Parathyroid adenoma (tissue), 2 donors: ENCODE results near the gene ANGPTL8.

Experiments
- H2AFZ ChIP-seq: fragments of 300-600 bp; sonication (generic); one replicate; pipeline ENCODE4 v1.7.0; 2017; ENCODE audit warnings: antibody characterized with exemption, mild to moderate bottlenecking
- H3K27ac ChIP-seq: fragments of 300-600 bp; sonication (generic); one replicate; pipeline ENCODE4 v1.7.0; 2017
- H3K27me3 ChIP-seq: fragments of 300-600 bp; sonication (generic); one replicate; pipeline ENCODE4 v1.7.0; 2017; ENCODE audit warnings: low read length; ENCODE audit not compliant: control insufficient read depth, insufficient read depth
- H3K36me3 ChIP-seq: fragments of 300-600 bp; sonication (generic); one replicate; pipeline ENCODE4 v1.7.0; 2017; ENCODE audit warnings: low read length; ENCODE audit not compliant: control insufficient read depth, insufficient read depth
- H3K4me1 ChIP-seq: fragments of 300-600 bp; sonication (generic); one replicate; pipeline ENCODE4 v1.7.0; 2017; ENCODE audit warnings: control low read depth
- H3K4me2 ChIP-seq: fragments of 300-600 bp; sonication (generic); one replicate; pipeline ENCODE4 v1.7.0; 2017; ENCODE audit warnings: low read length
- H3K4me3 ChIP-seq: fragments of 300-600 bp; sonication (generic); one replicate; pipeline ENCODE4 v1.7.0; 2017; ENCODE audit warnings: low read depth, low read length
- H3K79me2 ChIP-seq: fragments of 300-600 bp; sonication (generic); one replicate; pipeline ENCODE4 v1.7.0; 2017; ENCODE audit warnings: control low read depth
- H3K9ac ChIP-seq: fragments of 300-600 bp; sonication (generic); one replicate; pipeline ENCODE4 v1.7.0; 2017; ENCODE audit warnings: mild to moderate bottlenecking
- H3K9me3 ChIP-seq: fragments of 300-600 bp; sonication (generic); one replicate; pipeline ENCODE4 v1.7.0; 2017; ENCODE audit warnings: low read length; ENCODE audit not compliant: control insufficient read depth
- TF ChIP-seq, protein P1 (sequence below): fragments of 300-600 bp; sonication (generic); IDR thresholded peaks from one replicate; pipeline ENCODE4 v1.7.0; 2017; ENCODE audit warnings: antibody characterized with exemption, mild to moderate bottlenecking
- donor health status: primary hyperparathyroidism.

Gene ANGPTL8

GRCh38 chr19:11247391-11247790 lies 8.0 kb downstream of the ANGPTL8 start:
- H3K4me2 ChIP-seq = no peak overlapping the region
- TF ChIP-seq, protein P1, sequence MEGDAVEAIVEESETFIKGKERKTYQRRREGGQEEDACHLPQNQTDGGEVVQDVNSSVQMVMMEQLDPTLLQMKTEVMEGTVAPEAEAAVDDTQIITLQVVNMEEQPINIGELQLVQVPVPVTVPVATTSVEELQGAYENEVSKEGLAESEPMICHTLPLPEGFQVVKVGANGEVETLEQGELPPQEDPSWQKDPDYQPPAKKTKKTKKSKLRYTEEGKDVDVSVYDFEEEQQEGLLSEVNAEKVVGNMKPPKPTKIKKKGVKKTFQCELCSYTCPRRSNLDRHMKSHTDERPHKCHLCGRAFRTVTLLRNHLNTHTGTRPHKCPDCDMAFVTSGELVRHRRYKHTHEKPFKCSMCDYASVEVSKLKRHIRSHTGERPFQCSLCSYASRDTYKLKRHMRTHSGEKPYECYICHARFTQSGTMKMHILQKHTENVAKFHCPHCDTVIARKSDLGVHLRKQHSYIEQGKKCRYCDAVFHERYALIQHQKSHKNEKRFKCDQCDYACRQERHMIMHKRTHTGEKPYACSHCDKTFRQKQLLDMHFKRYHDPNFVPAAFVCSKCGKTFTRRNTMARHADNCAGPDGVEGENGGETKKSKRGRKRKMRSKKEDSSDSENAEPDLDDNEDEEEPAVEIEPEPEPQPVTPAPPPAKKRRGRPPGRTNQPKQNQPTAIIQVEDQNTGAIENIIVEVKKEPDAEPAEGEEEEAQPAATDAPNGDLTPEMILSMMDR = no peak
- H3K36me3 ChIP-seq = no peaks in the 10 kb centered on the region
- no peak overlapping the region for H3K4me3 ChIP-seq
- peak overlapping the region; percentile 61 for H3K27ac ChIP-seq
- H3K4me1 ChIP-seq = no peaks in the 10 kb centered on the region
- H3K27me3 ChIP-seq = no peaks in the 10 kb centered on the region
- H3K9me3 ChIP-seq = no peaks in the 10 kb centered on the region
- no peak overlapping the region for H3K9ac ChIP-seq
- no peak overlapping the region for H2AFZ ChIP-seq
- no peaks in the 10 kb centered on the region for H3K79me2 ChIP-seq

GRCh38 chr19:11247934-11248333 lies 8.5 kb downstream of the ANGPTL8 start:
- H3K9me3 ChIP-seq = no peaks in the 10 kb centered on the region
- H3K79me2 ChIP-seq = no peaks in the 10 kb centered on the region
- H2AFZ ChIP-seq = no peak overlapping the region
- no peaks in the 10 kb centered on the region for H3K27me3 ChIP-seq
- H3K27ac ChIP-seq = peak overlapping the region; percentile 61
- no peaks in the 10 kb centered on the region for H3K4me1 ChIP-seq
- no peak overlapping the region for H3K4me2 ChIP-seq
- TF ChIP-seq, protein P1 = no peak
- no peak overlapping the region for H3K4me3 ChIP-seq
- no peaks in the 10 kb centered on the region for H3K36me3 ChIP-seq
- H3K9ac ChIP-seq = no peak overlapping the region

DNA sequence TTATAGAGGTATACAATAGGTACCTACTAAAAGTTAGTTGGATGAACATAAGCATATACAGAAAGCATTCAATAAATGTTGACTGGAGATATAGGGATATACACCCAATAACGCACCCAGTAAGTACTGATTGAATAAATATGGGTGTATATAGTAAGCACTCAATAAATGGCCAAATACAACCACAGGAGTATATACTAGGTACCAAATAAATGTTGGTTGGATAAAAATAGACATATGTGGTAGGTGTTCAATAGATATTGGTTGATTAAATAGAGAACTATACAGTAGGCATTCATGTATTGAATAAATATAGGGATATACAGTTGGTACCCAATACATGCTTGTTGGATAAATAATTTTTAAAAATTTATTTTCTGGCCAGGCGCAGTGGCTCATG lies 9.4 kb downstream of the ANGPTL8 start:
- TF ChIP-seq, protein P1 = no peak
- Histone ChIP-seq H3K79me2 (no peaks in the 10 kb centered on the region), H2AFZ (no peak overlapping the region), H3K9me3 (no peaks in the 10 kb centered on the region), H3K27me3 (no peaks in the 10 kb centered on the region), H3K4me1 (no peaks in the 10 kb centered on the region), H3K27ac (no peak overlapping the region), H3K36me3 (no peaks in the 10 kb centered on the region), H3K4me3 (no peak overlapping the region), H3K4me2 (no peak overlapping the region), H3K9ac (no peak overlapping the region)

DNA sequence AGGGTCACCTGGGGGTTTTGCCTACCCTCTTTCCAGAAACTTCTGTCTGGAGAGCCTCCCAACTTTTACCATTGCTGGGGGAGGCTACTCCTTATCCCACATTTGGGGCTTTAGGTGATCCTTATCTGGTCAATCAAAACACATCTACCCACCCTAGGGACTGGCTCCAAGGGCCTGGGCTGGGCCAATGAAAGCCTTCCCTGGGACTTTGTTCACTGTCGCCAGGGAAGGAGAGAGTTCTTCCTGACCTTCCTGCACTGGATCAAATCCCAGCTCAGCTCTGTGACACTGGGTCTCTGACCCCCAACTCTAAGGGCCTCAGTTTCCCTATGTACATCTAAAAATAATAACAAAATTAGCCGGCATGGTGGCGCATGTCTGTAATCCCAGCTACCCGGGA lies 11.8 kb downstream of the ANGPTL8 start:
- Histone ChIP-seq H3K79me2 (no peaks in the 10 kb centered on the region), H3K27me3 (no peaks in the 10 kb centered on the region), H3K4me1 (no peaks in the 10 kb centered on the region), H3K4me3 (no peak overlapping the region), H3K4me2 (no peak overlapping the region), H3K9ac (no peak overlapping the region), H3K36me3 (no peaks in the 10 kb centered on the region), H3K27ac (no peak overlapping the region), H3K9me3 (no peaks in the 10 kb centered on the region), H2AFZ (no peak overlapping the region)
- TF ChIP-seq, protein P1 = no peak

DNA sequence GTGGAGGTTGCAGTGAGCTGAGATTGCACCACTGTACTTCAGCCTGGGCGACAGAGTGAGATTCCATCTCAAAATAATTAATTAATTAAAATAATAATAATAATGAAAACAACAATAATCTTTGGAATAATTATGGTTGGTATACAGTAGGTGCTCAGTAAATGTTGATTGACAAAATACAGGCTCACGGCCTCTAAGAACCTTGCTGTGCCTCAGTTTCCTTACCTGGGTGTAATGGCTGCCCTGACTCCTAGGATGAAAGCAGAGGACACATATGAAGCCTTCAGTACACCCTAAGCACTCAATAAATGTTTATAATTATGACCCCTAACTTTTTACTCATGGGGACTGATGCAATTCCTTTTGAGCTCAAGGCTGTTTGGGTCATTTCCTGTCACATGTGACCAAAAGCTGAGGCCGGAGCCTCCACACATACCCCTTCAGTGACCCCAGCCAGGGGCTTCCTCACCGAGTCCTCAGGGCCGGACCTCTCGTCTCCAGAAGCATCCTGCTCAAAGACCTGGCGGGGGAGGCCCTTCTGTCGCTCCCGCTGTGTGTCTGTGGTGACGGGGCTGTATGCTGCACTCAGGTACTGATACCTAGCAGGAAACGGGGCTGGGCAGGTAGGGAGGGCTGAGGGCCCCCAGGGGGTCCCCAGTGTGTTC lies 12.4 kb downstream of the ANGPTL8 start:
- no peaks in the 10 kb centered on the region for H3K79me2 ChIP-seq

More for the DNA sequence above, 12.4 kb downstream of the ANGPTL8 start:
- no peak overlapping the region for H3K27ac ChIP-seq
- H3K9me3 ChIP-seq = no peaks in the 10 kb centered on the region
- H3K4me2 ChIP-seq = no peak overlapping the region
- H3K36me3 ChIP-seq = no peaks in the 10 kb centered on the region
- H3K4me1 ChIP-seq = no peaks in the 10 kb centered on the region
- TF ChIP-seq, protein P1 = no peak
- no peaks in the 10 kb centered on the region for H3K27me3 ChIP-seq
- no peak overlapping the region for H3K9ac ChIP-seq
- H3K4me3 ChIP-seq = no peak overlapping the region
- H2AFZ ChIP-seq = no peak overlapping the region
